ENCODE data around the gene TOX2.

DNA sequence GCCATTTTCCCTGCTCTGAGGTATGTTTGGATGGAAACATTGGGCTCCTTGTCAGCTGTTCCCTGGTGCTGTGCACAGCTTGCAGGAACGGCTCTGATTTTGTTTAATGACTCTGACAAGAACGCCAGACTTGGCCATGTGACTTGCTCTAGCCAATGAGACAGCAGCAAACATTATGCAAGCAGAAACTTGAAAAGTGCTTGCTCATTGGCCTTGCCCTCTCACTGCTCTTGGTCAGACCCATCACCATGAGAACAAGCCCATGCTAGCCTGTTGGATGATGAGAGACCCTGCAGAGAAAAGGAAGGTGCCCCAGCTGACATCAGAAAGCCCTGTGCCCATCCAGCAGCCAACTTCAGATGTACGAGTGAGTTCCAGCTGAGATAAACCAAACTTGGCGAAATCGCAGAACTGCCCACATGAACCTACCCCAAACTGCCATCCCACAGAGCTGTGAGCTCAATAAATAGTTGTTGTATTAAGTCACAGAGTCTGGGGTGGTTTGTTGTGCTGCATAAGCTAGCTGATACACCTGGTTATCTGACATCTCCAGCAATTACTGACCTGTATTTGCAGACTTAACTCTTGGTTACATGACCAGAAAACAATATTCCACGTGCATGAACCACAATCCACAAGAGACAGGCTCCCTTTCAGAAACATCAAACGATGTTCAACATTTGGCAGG lies 175.5 kb downstream of the TOX2 start:
- TF ChIP-seq RFX5 (IDR thresholded peaks at IDR 0.05; ENCODE audit: low read depth, low read length) (no peak), POLR2A (IDR thresholded peaks at IDR 0.05; ENCODE audit: low read depth, low read length) (no peak)
- TF ChIP-seq, protein P1, sequence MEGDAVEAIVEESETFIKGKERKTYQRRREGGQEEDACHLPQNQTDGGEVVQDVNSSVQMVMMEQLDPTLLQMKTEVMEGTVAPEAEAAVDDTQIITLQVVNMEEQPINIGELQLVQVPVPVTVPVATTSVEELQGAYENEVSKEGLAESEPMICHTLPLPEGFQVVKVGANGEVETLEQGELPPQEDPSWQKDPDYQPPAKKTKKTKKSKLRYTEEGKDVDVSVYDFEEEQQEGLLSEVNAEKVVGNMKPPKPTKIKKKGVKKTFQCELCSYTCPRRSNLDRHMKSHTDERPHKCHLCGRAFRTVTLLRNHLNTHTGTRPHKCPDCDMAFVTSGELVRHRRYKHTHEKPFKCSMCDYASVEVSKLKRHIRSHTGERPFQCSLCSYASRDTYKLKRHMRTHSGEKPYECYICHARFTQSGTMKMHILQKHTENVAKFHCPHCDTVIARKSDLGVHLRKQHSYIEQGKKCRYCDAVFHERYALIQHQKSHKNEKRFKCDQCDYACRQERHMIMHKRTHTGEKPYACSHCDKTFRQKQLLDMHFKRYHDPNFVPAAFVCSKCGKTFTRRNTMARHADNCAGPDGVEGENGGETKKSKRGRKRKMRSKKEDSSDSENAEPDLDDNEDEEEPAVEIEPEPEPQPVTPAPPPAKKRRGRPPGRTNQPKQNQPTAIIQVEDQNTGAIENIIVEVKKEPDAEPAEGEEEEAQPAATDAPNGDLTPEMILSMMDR (conservative IDR thresholded peaks at IDR 0.05; ENCODE audit: low read depth, low read length), result no peak

Data from IMR-90 (cell line).